Measurements from ENCODE around the gene SLC25A10.

SLC25A10 gene

GRCh38 chr17:81701288-81702071 lies 10.6 kb upstream of the SLC25A10 start:
- TF ChIP-seq CTCF (conservative IDR thresholded peaks at IDR 0.05), result no peak
- peak overlapping the region; percentile 98 for H3K27ac ChIP-seq

- peak within 1 kb of the TSS; percentile 98 for H3K27ac ChIP-seq
- no peak for TF ChIP-seq CTCF (conservative IDR thresholded peaks at IDR 0.05)
Observed at GRCh38 chr17:81702934-81703746, 8.9 kb upstream of the SLC25A10 start, which contains the start of gene MRPL12. Gene MRPL12 (plus strand): TSS chr17:81703367. CDS start chr17:81703502, 135 bp downstream.

- no peak for TF ChIP-seq CTCF (conservative IDR thresholded peaks at IDR 0.05)
- peak overlapping the region; percentile 98 for H3K27ac ChIP-seq
Observed at GRCh38 chr17:81703747-81704654, 8.1 kb upstream of the SLC25A10 start.

GRCh38 chr17:81705518-81706231 lies 6.4 kb upstream of the SLC25A10 start:
- no peak for TF ChIP-seq CTCF (conservative IDR thresholded peaks at IDR 0.05)
- peak overlapping the region; percentile 98; the same call in 1 of the 2 replicates for H3K27ac ChIP-seq

- no peak overlapping the region for H3K27ac ChIP-seq
- TF ChIP-seq CTCF (conservative IDR thresholded peaks at IDR 0.05), result no peak
Observed at GRCh38 chr17:81706232-81706611, 5.9 kb upstream of the SLC25A10 start.

GRCh38 chr17:81706757-81707624 lies 5.1 kb upstream of the SLC25A10 start:
- H3K27ac ChIP-seq, result no peak overlapping the region
- TF ChIP-seq CTCF (conservative IDR thresholded peaks at IDR 0.05), result 0 out of 2 replicates have a peak, but pooled peaks have one; percentile 22

Data from VCaP (cell line).